ENCODE measurements around the gene OTOR. TPM values are rescaled to one million over a fixed set of nuclear protein-coding genes. Genes with fewer than 3 reads are reported as not detected.

OTOR gene
- total RNA-seq, 1 experiment from 2014 or later = not detected

GRCh38 chr20:16771213-16771612 lies 23.1 kb downstream of the OTOR start:
- no peak overlapping the region for H4K5ac ChIP-seq (ENCODE audit: insufficient read length, low read depth, low read length)
- H3K9ac ChIP-seq (ENCODE audit: extremely low read depth, insufficient read length, low read length) = no peak overlapping the region
- no peak overlapping the region for H2BK5ac ChIP-seq (ENCODE audit: insufficient read length, low read length)
- H3K14ac ChIP-seq (ENCODE audit: insufficient read depth, low read length) = no peak overlapping the region
- H2BK120ac ChIP-seq (ENCODE audit: low read depth, low read length, poor library complexity, severe bottlenecking) = no peak overlapping the region
- no peak overlapping the region for H3K23ac ChIP-seq (ENCODE audit: insufficient read length, low read depth, low read length)
- H3K4me2 ChIP-seq (ENCODE audit: insufficient read depth, insufficient read length, low read length) = no peak overlapping the region
- peaks cover 12 to 13% of the 10 kb centered on the region in 2 experiments for H3K9me3 Mint-ChIP-seq
- H2AK5ac ChIP-seq (ENCODE audit: insufficient read length, low read length) = no peak overlapping the region
- no peak overlapping the region for H3K18ac ChIP-seq (ENCODE audit: insufficient read length, low read depth, low read length)
- no peak overlapping the region for H2BK12ac ChIP-seq (ENCODE audit: insufficient read length, low read depth, low read length)
- H3K4me1 Mint-ChIP-seq = peaks cover 6 to 16% of the 10 kb centered on the region in 2 experiments; a peak in 2 of 4 replicates
- no peaks in the 10 kb centered on the region for H3K23me2 ChIP-seq (ENCODE audit: insufficient read length, low read depth, low read length, poor library complexity, severe bottlenecking)
- DNase-seq = no peak
- H2AFZ ChIP-seq (ENCODE audit: low read length) = no peak overlapping the region
- no peak overlapping the region for H4K91ac ChIP-seq (ENCODE audit: insufficient read length, low read depth, low read length)
- H3K79me2 ChIP-seq (ENCODE audit: insufficient read depth, low read length) = no peaks in the 10 kb centered on the region
- H4K20me1 ChIP-seq (ENCODE audit: control insufficient read depth, insufficient read depth, insufficient read length) = no peaks in the 10 kb centered on the region
- peaks cover 0 to 5% (median 5%) of the 10 kb centered on the region in 3 experiments; a peak in 3 of 7 replicates for H3K36me3 Mint-ChIP-seq (ENCODE audit: insufficient read depth in 1 of 3, low read depth in 3 of 3)
- no peak overlapping the region for H2BK20ac ChIP-seq (ENCODE audit: low read depth, low read length, poor library complexity, severe bottlenecking)
- no peak overlapping the region for H3K56ac ChIP-seq (ENCODE audit: insufficient read length, low read depth, low read length)
- H3K4me1 ChIP-seq (ENCODE audit: insufficient read depth, low read length) = no peaks in the 10 kb centered on the region
- H3K27me3 Mint-ChIP-seq (ENCODE audit: low read depth) = peaks cover 1% of the 10 kb centered on the region; the same call in 1 of the 2 replicates
- no peaks in the 10 kb centered on the region for H3K9me3 ChIP-seq (ENCODE audit: control insufficient read depth, low read depth, low read length)
- no peak for TF ChIP-seq CTCF (conservative IDR thresholded peaks at IDR 0.05)
- no peaks in the 10 kb centered on the region for H3K79me1 ChIP-seq (ENCODE audit: insufficient read depth, low read depth, low read length, poor library complexity, severe bottlenecking)
- no peak overlapping the region for H4K8ac ChIP-seq (replicated peaks; ENCODE audit: insufficient read length, low read depth, low read length)
- no peak overlapping the region for H3K4ac ChIP-seq (ENCODE audit: low read depth, low read length)
- no peak overlapping the region for H3T11ph ChIP-seq (ENCODE audit: low read length)
- no peak overlapping the region for H3K27ac Mint-ChIP-seq
- H3K27me3 ChIP-seq (ENCODE audit: insufficient read depth, low read length) = no peaks in the 10 kb centered on the region
- no peak overlapping the region for H2BK15ac ChIP-seq (ENCODE audit: low read depth, low read length)
- no peak overlapping the region for H3K27ac ChIP-seq (ENCODE audit: insufficient read length, low read depth, low read length)
- no peak overlapping the region for H3K4me3 Mint-ChIP-seq

Measured in H9 (cell line).